ENCODE measurements around the gene DPCD. TPM values are rescaled to one million over a fixed set of nuclear protein-coding genes. Genes with fewer than 3 reads are reported as not detected.

Gene DPCD
- total and polyA plus RNA-seq, 10 of the 15 experiments (the other 5 are each of a cell fraction or from before 2014, with no cell fraction given) = 9.7 to 50.9 (median 26.3) TPM

- ATAC-seq (no peak), FAIRE-seq (no peak), DNase-seq (ENCODE audit: low read depth, low spot score) (no peak)
- ChIA-PET RAD21 (ENCODE audit: unreplicated experiment) (no interaction called here), SMC1A (ENCODE audit: uncharacterized antibody, unreplicated experiment) (no interaction called here), POLR2A (no interaction called here), CTCF (interaction anchor here (0.8 to 2.3 kb wide), 3 partner anchors 10 to 168 kb away, joined by 3 to 7 read pairs (median 3); no protein-coding TSS in a partner anchor)
- Histone ChIP-seq H3K36me3 (ENCODE audit: control insufficient read depth in 2 of 2, insufficient read depth in 2 of 2, low read length in 1 of 2) (peaks cover 9 to 12% of the 10 kb centered on the region in 2 experiments), H3K4me2 (ENCODE audit: control insufficient read depth, insufficient read depth) (no peak overlapping the region), H3K4me3 (no peak overlapping the region), H3K9ac (ENCODE audit: control insufficient read depth, insufficient read depth, low read length) (no peak overlapping the region), H3K27ac (ENCODE audit: control insufficient read depth, insufficient read depth) (no peak overlapping the region), H4K20me1 (ENCODE audit: control insufficient read depth, insufficient read depth) (no peaks in the 10 kb centered on the region), H3K79me2 (ENCODE audit: control insufficient read depth, insufficient read depth, low read length) (no peaks in the 10 kb centered on the region), H3K27me3 (replicated peaks in 1 of 2; ENCODE audit: control insufficient read depth in 2 of 2, insufficient read depth in 2 of 2, low read length in 1 of 2) (no peaks in the 10 kb centered on the region), H2AFZ (ENCODE audit: control insufficient read depth, low read depth, low read length) (no peak overlapping the region), H3K9me3 (replicated peaks; ENCODE audit: control insufficient read depth, insufficient read depth, low read length) (no peaks in the 10 kb centered on the region), H3K4me1 (ENCODE audit: control insufficient read depth, insufficient read depth, low read length) (peaks cover 11% of the 10 kb centered on the region)
- TF ChIP-seq IRF5 (IDR thresholded peaks at IDR 0.05; ENCODE audit: borderline replicate concordance) = no peak
- no peak for TF ChIP-seq TARDBP (IDR thresholded peaks at IDR 0.05; ENCODE audit: borderline replicate concordance)
- no peak for TF ChIP-seq LARP7 (IDR thresholded peaks at IDR 0.05)
- no TSS peak for BruUV-seq (replicated peaks)
- 86% methylated on average over 10 of the region's 10 CpGs for WGBS (ENCODE audit: insufficient coverage, insufficient replicate concordance, low lambda C conversion rate, missing lambda C conversion rate)
- intact Hi-C loops (cut with micrococcal nuclease; ENCODE audit: unreplicated experiment) = no loop called here
- in situ Hi-C loops (cut with MboI) = no loop called here
These were observed 24.8 kb downstream of the DPCD start for GRCh38 chr10:101612872-101613271.

- CTCF ChIA-PET = interaction anchor here (0.8 to 2.3 kb wide), 3 partner anchors 11 to 168 kb away, joined by 3 to 7 read pairs (median 3); no protein-coding TSS in a partner anchor
- BruUV-seq (replicated peaks) = no TSS peak
- DNase-seq (ENCODE audit: low read depth, low spot score) (no peak), ATAC-seq (no peak), FAIRE-seq (no peak)
- H4K20me1 ChIP-seq (ENCODE audit: control insufficient read depth, insufficient read depth) = no peaks in the 10 kb centered on the region
- RAD21 ChIA-PET (ENCODE audit: unreplicated experiment) = no interaction called here
- no peak overlapping the region for H3K27ac ChIP-seq (ENCODE audit: control insufficient read depth, insufficient read depth)
- no peak overlapping the region for H2AFZ ChIP-seq (ENCODE audit: control insufficient read depth, low read depth, low read length)
- in situ Hi-C loops (cut with MboI) = no loop called here
- WGBS (ENCODE audit: insufficient coverage, insufficient replicate concordance, low lambda C conversion rate, missing lambda C conversion rate) = 100% methylated on average over 3 of the region's 3 CpGs
- peaks cover 9 to 12% of the 10 kb centered on the region in 2 experiments for H3K36me3 ChIP-seq (ENCODE audit: control insufficient read depth in 2 of 2, insufficient read depth in 2 of 2, low read length in 1 of 2)
- H3K4me1 ChIP-seq (ENCODE audit: control insufficient read depth, insufficient read depth, low read length) = peaks cover 19% of the 10 kb centered on the region
- intact Hi-C loops (cut with micrococcal nuclease; ENCODE audit: unreplicated experiment) = no loop called here
- SMC1A ChIA-PET (ENCODE audit: uncharacterized antibody, unreplicated experiment) = no interaction called here
- H3K79me2 ChIP-seq (ENCODE audit: control insufficient read depth, insufficient read depth, low read length) = no peaks in the 10 kb centered on the region
- H3K4me3 ChIP-seq = no peak overlapping the region
- no peaks in the 10 kb centered on the region for H3K27me3 ChIP-seq (replicated peaks in 1 of 2; ENCODE audit: control insufficient read depth in 2 of 2, insufficient read depth in 2 of 2, low read length in 1 of 2)
- no peaks in the 10 kb centered on the region for H3K9me3 ChIP-seq (replicated peaks; ENCODE audit: control insufficient read depth, insufficient read depth, low read length)
- H3K9ac ChIP-seq (ENCODE audit: control insufficient read depth, insufficient read depth, low read length) = no peak overlapping the region
- POLR2A ChIA-PET = no interaction called here
- no peak overlapping the region for H3K4me2 ChIP-seq (ENCODE audit: control insufficient read depth, insufficient read depth)
- TF ChIP-seq YBX1 (IDR thresholded peaks at IDR 0.05) (no peak), SREBF2 (IDR thresholded peaks at IDR 0.05; ENCODE audit: low read length) (no peak), RCOR1 (conservative IDR thresholded peaks at IDR 0.05; ENCODE audit: low read depth, low read length) (no peak), KAT2A (conservative IDR thresholded peaks at IDR 0.05; ENCODE audit: control insufficient read depth, low read depth, low read length) (no peak), POLR2AphosphoS5 (IDR thresholded peaks at IDR 0.05; ENCODE audit: low read length) (no peak), NFYB (IDR thresholded peaks at IDR 0.05; ENCODE audit: insufficient read depth, low read depth, low read length) (no peak), ZSCAN29 (IDR thresholded peaks at IDR 0.05) (no peak), ATF7 (IDR thresholded peaks at IDR 0.05; ENCODE audit: low read depth) (no peak), SKIL (IDR thresholded peaks at IDR 0.05; ENCODE audit: low read depth, poor library complexity, severe bottlenecking) (no peak)
- TF ChIP-seq, protein P1, sequence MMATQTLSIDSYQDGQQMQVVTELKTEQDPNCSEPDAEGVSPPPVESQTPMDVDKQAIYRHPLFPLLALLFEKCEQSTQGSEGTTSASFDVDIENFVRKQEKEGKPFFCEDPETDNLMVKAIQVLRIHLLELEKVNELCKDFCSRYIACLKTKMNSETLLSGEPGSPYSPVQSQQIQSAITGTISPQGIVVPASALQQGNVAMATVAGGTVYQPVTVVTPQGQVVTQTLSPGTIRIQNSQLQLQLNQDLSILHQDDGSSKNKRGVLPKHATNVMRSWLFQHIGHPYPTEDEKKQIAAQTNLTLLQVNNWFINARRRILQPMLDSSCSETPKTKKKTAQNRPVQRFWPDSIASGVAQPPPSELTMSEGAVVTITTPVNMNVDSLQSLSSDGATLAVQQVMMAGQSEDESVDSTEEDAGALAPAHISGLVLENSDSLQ (IDR thresholded peaks at IDR 0.05) = no peak
These were observed 25.5 kb downstream of the DPCD start for GRCh38 chr10:101613646-101614045.

Measured in GM12878 (cell line).